Measurements from ENCODE around the gene VIPR2.

- TF ChIP-seq, protein P1, sequence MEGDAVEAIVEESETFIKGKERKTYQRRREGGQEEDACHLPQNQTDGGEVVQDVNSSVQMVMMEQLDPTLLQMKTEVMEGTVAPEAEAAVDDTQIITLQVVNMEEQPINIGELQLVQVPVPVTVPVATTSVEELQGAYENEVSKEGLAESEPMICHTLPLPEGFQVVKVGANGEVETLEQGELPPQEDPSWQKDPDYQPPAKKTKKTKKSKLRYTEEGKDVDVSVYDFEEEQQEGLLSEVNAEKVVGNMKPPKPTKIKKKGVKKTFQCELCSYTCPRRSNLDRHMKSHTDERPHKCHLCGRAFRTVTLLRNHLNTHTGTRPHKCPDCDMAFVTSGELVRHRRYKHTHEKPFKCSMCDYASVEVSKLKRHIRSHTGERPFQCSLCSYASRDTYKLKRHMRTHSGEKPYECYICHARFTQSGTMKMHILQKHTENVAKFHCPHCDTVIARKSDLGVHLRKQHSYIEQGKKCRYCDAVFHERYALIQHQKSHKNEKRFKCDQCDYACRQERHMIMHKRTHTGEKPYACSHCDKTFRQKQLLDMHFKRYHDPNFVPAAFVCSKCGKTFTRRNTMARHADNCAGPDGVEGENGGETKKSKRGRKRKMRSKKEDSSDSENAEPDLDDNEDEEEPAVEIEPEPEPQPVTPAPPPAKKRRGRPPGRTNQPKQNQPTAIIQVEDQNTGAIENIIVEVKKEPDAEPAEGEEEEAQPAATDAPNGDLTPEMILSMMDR (IDR thresholded peaks at IDR 0.05; ENCODE audit: low read depth, low read length, poor library complexity, severe bottlenecking): no peak
- no peak for TF ChIP-seq EZH2phosphoT487 (IDR thresholded peaks at IDR 0.05; ENCODE audit: borderline replicate concordance, low read length)
Observed at GRCh38 chr7:159071260-159071659, 73.4 kb downstream of the VIPR2 start.
